Measurements from ENCODE around the gene C1QTNF7.

GRCh38 chr4:15478724-15479088 lies 50.9 kb downstream of the C1QTNF7 start:
- TF ChIP-seq POLR2AphosphoS5 (IDR thresholded peaks at IDR 0.05; ENCODE audit: borderline replicate concordance, low read depth, low read length) (no peak), EZH2 (IDR thresholded peaks at IDR 0.05) (no peak), FOXP2 (optimal IDR thresholded peaks at IDR 0.05; ENCODE audit: control extremely low read depth, extremely low read length, insufficient read depth) (no peak)
